GM21528 (cell line): Measurements from ENCODE around the gene OR56A3.
"Not testable (repeated sequence)": the region's sequence is repeated elsewhere in the genome, so short reads cannot be mapped to it uniquely, and the experiment has no call there.

ENCODE experiments used
- ATAC-seq: cut with Tn5 transposase; IDR thresholded peaks from one replicate; pipeline ENCODE4 v1.9.1; 2021; ENCODE audit warnings: mild to moderate bottlenecking, moderate library complexity; ENCODE audit not compliant: unreplicated experiment, low FRiP score

Gene OR56A3, protein sequence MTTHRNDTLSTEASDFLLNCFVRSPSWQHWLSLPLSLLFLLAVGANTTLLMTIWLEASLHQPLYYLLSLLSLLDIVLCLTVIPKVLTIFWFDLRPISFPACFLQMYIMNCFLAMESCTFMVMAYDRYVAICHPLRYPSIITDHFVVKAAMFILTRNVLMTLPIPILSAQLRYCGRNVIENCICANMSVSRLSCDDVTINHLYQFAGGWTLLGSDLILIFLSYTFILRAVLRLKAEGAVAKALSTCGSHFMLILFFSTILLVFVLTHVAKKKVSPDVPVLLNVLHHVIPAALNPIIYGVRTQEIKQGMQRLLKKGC

GRCh38 chr11:5941951-5942350 is at the start of gene OR56A3:
Gene OR56A3 (plus strand): TSS chr11:5942251. CDS start chr11:5947347, 5,096 bp downstream.
- no peak for ATAC-seq

GRCh38 chr11:5892908-5893307 is 49.1 kb upstream of the OR56A3 start, which contains the start of gene OR52E5:
Gene OR52E5 (plus strand): TSS chr11:5893208. CDS start chr11:5900777, 7,569 bp downstream.
- no peak for ATAC-seq

- no peak for ATAC-seq
Observed at GRCh38 chr11:5899534-5899933, 42.5 kb upstream of the OR56A3 start.

DNA sequence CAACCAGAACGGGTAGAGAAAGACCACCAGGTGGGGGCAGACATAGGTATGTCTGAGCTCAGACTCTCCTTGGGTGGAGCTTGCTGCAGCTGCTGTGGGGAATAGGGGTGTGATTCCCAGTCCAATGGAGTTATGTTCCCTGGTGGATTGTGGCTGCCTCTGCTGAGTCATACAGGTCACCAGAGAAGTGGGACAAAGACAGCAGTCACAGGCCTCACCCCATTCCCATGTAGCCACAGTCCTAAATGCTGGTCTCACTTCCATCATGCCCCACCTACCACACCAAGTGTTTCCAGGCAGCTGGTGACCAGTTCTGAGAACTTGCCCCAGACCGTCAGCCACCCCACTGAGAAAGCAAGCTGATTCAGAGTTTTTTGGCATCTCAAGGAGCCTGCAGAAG is 31.5 kb upstream of the OR56A3 start:
- ATAC-seq: no peak

DNA sequence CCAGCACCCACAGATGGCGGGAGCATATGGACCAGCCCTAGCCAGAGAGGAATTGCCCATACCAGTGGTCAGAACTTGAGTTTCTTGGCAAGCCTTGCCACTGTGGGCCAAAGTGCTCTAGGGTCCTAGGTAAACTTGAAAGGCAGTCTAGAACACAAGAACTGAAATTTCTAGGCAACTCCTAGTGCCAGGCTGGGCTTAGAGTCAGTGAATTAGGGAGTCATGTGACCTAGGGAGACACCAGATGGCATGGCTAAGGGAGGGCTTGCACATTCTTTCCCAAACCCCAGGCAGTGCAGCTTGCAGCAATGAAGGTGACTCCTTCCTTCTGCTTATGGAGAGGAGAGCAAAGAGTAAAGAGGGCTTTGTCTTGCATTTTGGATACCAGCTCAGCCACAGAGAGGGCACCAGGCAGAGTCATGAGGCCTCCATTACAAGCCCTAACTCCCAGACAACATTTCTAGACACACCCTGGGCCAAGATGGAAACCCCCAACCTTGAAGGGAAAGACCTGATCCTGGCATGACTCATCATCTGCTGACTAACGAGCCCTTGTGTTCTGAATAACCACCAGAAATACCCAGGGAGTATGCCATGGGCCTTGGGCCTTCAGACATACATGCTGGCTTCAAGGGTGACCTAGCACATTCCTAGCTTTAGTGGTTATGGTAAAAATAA is 19.2 kb upstream of the OR56A3 start:
- ATAC-seq: no peak

DNA sequence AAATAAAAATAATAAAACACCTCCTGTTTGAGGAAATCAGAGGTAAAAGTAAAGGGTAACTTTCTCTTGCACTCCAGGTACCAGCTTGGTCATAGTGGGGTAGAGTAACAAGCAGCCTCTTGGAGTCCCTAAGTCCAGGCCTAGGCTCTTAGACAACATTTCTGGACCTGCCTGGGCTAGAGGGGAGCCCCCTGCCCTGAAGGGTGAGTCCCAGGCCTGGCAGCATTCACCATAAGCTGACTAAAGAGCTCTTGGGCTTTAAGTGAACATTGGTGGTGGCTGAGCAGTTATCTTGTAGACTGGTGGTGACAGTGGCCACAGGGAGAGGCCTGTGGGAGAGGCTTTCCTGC is 18.6 kb upstream of the OR56A3 start:
- no peak for ATAC-seq

- ATAC-seq: no peak
Observed at GRCh38 chr11:5923794-5924193, 18.3 kb upstream of the OR56A3 start.

GRCh38 chr11:5928271-5928670 is 13.8 kb upstream of the OR56A3 start:
- no peak for ATAC-seq

GRCh38 chr11:5928811-5929210 is 13.2 kb upstream of the OR56A3 start:
- no peak for ATAC-seq

- no peak for ATAC-seq
Observed at GRCh38 chr11:5929571-5930368, 12.3 kb upstream of the OR56A3 start.

DNA sequence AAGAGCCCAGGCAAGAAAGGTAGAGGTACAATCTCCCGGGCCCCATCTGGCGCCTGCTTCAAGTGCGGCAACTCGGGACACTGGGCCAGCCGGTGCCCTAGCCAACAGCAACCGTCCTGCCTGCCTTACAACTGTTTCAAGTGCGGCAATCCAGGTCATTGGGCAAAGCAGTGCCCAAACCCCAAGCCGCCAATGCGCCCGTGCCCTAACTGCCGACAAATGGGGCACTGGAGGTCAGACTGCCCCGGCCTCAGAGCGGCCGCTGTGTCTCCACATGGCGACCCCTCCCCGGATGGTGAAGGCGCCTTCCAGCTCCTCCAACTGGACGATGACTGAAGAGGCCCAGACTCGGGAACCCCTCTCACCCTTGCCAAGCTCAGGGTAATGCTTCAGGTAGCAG is 11.4 kb upstream of the OR56A3 start:
- no peak for ATAC-seq

DNA sequence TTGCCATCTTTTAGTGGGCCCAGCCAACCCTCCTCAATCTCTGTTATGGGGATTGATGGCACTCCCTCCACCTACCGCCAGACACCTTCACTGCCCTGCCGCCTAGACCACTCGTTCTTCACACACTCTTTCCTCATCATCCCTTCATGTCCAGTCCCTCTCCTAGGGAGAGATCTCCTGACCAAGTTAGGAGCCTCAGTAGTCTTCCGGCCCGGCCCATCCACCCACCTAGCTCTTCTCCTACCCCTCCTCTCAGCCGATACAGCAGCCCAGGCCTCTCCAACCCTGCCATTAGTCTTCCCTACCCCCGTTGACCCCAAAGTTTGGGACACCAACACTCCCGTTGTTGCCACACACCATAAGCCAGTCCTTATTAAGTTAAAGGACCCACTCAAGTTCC is 11.0 kb upstream of the OR56A3 start:
- no peak for ATAC-seq

DNA sequence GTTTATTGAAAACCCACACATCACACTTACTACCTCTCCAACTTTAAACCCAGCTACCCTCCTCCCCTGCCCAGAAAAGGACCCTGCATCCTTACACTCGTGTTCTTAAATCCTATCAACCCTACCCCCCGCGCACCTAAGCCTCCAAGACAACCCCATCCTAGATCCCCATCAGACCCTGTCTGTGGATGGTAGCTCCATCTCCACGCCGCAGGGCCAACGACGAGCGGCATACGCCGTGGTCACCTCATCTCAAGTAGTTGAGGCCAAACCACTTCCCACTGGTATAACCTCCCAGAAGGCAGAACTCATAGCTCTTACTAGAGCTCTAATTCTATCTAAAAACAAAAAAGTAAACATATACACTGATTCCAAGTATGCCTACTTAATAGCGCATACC is 9.4 kb upstream of the OR56A3 start:
- ATAC-seq: no peak

DNA sequence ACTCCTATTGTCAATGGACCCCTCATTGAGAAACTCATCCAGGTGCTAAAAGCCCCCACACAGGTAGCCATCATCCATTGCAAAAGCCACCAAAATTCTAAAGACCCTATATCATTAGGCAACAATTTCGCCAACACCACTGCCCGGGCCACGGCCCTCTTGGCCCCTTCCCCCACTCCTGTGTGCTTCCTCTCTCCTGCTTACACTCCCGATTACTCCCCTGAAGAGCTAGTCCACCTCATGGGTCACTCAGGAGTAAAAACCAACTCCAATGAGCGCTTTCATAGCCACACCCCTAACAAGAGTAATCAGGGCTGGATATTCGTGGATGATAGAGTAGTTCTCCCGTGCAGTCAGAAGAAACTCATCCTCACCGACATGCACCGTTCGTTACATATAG is 8.9 kb upstream of the OR56A3 start:
- no peak for ATAC-seq

DNA sequence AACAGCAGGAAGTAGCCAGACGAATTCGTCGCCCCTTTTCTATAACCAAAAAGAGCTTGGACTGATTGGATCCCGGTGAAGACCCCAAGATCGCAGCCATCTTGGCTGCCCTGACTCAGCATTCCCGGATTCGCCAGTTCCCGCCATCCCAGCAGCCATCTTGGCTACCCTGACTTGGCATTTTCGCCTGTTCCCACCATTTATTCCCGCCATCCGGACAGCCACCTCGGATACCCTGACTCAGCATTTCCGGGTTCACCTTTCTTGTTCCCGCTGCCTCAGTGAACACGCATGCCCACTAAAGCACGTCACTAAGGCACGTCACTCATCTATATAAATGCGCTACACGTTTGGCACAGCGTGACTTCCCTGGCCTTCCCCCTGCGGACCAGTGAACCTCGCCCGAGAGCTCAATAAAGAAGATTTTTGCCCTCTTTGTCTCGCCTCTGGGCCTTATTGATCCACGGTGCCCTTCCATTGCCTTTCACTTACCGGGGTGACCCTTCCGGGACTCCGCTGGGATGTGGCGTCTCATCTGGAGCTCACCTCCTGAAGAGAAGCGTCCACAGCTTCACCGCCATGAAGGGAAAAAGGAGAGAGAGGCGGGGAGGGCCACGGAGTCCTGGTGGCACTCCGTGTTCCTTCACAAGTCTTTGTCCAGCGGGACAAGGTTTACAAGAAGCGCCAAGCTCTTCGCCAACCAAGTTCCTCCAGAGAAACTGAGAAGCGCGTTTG is 4.0 kb upstream of the OR56A3 start:
- ATAC-seq: no peak

DNA sequence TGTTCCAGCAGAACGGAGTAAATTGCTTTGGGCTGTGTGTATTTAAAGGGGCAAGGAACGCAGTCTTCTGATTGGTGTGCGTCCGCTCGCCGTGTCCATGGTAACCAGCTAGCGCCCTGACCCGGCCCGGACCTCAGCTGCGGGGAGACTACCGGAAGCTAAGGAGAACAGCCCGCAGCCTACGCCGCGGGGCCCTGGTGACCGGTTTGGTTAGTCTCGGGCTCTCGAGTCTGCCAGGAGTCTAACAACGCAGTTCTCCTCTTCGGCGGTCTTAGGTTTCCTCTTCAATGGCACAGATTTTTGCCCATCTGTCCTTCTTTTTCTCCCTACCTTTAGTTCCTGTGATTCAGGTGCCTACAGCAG is 3.5 kb upstream of the OR56A3 start:
- ATAC-seq: no peak

DNA sequence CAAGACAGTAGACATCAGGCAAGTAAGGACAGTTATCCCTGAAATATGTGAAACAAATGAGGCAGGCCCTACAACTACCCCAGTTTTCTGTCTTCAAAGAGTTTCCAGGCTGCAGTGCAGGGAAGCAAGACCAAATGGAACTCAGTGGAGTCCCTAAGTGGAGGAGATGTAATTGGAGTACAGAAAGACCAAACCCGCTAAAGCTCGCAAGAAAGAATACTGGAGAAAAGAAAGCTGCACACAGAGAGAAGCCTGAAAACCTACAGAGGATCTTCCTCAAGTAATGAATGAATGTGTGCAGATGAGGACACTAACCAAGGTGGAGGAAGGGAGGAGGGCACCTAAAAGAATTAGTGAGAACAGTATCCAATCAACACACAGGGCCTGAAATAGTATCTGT is 1.3 kb upstream of the OR56A3 start:
- no peak for ATAC-seq

GRCh38 chr11:5955586-5955985 is 13.5 kb downstream of the OR56A3 start:
- no peak for ATAC-seq

DNA sequence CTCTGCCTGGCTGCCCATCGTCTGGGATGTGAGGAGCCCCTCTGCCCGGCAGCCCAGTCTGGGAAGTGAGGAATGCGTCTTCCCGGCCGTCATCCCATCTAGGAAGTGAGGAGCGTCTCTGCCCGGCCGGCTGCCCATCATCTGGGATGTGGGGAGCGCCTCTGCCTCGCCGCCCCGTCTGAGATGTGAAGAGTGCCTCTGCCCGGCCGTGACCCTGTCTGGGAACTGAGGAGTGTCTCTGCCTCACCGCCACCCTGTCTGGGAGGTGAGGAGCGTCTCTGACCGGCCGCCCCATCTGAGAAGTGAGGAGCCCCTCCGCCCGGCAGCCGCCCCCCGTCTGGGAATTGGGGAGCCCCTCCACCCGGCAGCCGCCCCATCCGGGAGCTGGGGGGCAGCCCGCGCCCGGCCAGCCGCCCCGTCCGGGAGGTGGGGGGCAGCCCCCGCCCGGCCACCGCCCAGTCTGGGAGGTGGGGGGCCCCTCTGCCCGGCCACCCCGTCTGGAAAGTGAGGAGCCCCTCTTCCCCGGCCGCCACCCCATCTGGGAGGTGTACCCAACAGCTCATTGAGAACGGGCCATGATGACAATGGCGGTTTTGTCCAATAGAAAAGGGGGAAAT is 18.8 kb downstream of the OR56A3 start:
- ATAC-seq: not testable (repeated sequence)

- no peak for ATAC-seq
Observed at GRCh38 chr11:5966958-5967357, 24.9 kb downstream of the OR56A3 start.
